Hypothalamus (tissue), 51 donors: Measurements from ENCODE around the gene BANK1.
A peak's percentile ranks its signal among the peaks of the same experiment; 100 is the strongest.

Experiments
- DNase-seq, 51 donors: peaks; one replicate each; lab custom pipeline; 2025; lab: John Stamatoyannopoulos, UW

The BANK1 gene, protein sequence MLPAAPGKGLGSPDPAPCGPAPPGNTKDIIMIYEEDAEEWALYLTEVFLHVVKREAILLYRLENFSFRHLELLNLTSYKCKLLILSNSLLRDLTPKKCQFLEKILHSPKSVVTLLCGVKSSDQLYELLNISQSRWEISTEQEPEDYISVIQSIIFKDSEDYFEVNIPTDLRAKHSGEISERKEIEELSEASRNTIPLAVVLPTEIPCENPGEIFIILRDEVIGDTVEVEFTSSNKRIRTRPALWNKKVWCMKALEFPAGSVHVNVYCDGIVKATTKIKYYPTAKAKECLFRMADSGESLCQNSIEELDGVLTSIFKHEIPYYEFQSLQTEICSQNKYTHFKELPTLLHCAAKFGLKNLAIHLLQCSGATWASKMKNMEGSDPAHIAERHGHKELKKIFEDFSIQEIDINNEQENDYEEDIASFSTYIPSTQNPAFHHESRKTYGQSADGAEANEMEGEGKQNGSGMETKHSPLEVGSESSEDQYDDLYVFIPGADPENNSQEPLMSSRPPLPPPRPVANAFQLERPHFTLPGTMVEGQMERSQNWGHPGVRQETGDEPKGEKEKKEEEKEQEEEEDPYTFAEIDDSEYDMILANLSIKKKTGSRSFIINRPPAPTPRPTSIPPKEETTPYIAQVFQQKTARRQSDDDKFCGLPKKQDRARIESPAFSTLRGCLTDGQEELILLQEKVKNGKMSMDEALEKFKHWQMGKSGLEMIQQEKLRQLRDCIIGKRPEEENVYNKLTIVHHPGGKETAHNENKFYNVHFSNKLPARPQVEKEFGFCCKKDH

DNA sequence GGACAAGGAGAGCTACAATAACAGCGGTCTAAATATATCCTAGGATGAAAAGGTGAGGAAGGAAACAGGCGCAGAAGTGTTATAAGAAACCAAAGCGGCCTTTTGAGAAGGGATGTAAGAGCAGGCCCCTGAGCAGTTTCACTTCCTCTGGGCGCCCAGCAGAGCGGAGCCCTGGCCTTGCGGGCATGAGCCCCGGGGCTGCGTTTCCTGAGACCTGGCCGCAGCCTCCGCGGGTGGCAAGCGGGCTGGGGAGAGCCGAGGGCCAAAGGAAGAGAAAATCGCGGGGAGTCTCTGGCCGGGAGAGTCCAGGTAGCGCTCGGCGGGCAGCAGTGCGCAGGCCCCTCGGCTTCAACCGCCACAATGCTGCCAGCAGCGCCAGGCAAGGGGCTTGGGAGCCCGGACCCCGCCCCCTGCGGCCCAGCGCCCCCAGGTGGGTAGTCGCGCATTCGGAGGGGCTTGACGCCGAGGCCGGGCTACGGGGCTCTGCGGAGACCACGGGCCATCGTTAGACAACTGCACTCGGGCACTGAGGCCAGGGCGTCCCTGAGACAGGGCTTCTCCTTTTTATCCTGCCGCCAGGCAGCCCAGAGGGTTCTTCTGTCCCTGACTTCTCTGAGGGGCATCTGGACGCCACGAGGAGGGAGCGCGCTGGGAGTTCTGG, at the start of gene BANK1:
BANK1 (plus strand) TSS at position 210 of the 661 bp plus-strand sequence; CDS start at position 361, 151 bp downstream.
- peak in 29 of 51 donors; percentile 4 to 48 (median 21) for DNase-seq

DNA sequence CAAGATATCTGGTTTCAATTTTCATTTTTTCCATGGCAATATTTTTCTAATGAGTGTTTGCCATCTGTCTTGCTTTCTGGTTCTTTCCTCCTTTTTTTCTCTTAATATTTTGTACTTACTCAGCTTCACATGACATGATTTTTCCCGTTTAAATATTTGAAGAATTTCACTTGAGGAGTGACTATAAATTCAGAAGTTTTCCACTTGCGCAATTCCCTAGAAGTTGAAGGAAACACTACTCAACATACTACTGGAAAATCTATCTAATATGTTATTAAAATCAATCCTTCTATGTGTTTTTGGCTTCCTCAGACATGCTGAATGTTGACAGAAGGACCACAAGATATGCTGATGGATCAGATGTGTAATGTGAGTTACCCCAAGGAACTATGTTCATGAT, 36.8 kb upstream of the BANK1 start:
- DNase-seq: no peak

DNA sequence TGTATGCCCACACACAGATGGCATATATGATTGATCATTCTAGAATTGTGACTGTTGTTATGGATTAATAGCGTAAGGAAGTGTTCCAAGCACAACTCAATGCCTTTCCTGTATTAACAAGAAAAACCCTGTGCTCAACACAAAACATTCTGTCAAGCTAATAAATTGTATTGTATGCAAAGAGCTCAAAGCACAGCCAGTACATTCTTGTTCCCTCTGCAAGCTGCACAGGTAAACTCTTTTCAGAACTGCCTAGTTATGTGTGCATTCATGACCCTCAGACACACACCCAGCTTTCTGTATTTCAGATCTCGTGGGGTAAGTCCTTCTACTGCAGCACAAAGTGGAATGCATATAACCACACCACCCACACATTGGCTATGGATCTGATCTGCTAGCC, 34.3 kb upstream of the BANK1 start:
- DNase-seq: no peak

DNA sequence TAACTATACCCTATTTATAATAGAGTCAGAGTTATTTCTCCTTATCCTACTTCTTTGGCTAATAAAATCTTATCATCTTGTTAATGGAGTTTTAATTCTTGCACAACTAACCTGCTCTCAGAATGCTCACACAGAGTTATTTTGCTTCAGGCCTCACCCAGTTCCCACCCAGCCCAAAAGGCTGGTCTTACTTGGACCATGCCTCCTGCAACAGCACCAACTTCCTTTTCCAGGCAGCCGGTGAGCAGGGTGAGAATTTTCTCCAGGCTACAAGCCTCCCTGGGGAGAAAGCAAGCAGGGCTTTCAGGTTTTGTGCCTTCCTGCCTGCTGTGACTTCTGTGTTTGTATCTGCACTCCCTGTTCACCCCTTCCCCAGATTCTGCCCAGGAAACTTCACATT, 29.1 kb upstream of the BANK1 start:
- no peak for DNase-seq

DNA sequence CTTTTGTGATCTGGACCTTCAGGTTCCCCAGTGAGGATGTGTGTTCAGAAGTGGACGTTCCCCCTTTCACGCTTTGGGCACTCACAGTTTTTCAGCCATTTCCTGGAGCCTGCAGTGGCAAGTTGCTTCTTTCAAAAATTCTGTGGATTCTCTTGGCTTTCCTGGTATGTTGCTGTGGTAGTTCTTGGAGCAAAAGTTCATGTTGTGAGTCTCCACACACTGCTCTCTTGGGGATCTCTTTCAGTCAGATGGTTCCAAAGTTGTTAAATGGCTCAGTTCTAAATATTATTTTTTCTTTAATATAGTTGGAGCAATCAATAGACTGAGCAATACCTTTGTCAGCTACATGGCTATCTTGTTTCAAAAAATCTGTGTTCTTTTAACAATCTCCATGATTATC, 28.5 kb upstream of the BANK1 start:
- DNase-seq: no peak

DNA sequence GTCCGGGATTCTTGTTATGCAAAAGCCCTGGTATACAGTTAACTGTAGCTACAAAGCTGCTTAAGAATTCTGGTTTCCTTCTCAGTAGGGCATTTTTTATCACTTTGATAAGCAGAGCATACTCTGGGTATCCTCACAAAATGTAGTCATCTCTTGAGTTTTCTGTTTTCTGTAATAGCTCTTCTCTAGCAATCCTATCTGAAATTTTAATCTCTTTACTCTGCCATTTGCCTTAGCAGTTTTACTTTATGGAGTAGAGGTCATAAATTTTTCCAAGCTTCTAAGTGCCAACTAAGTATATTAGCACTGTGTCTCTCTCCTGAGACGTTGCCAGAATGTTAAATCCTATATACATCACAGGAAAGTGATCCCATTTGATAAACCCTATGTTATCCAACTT, 28.0 kb upstream of the BANK1 start:
- no peak for DNase-seq

DNA sequence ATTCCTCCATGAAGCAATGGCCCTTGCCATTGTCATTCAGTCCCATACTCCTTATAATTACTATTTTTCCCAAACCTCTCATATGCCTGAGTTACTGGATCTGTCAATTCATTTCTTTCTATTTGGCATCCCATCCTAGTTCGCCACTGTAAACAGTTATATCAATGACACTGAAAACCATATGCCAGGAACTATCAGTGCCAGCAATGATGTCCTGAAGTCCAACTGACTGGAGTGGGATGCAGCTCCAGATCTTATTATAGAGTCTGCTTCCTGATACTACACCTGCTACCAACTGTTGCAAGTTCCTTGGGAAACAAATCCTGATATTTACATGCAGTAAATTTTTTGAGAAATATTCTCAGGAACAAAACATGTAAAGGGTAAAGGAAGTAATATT, 27.0 kb upstream of the BANK1 start:
- DNase-seq: no peak

DNA sequence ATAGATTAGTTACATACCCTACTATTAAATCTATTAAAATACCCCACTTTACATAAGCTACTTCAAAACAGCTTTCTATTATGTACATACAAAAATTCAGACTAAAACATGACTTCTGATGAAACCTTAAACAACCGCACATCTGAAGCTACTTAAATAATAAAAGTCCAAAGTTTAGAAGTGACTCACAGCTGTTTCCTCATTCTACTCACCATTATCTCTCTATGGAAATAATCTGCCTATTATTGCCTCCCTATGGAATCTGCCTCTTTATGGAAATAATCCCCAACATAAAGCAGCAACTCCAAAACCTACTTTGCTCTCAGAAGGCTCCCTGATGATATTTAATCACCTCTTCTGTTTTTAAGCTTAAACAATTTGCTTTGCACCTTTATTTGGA, 15.7 kb upstream of the BANK1 start:
- no peak for DNase-seq

DNA sequence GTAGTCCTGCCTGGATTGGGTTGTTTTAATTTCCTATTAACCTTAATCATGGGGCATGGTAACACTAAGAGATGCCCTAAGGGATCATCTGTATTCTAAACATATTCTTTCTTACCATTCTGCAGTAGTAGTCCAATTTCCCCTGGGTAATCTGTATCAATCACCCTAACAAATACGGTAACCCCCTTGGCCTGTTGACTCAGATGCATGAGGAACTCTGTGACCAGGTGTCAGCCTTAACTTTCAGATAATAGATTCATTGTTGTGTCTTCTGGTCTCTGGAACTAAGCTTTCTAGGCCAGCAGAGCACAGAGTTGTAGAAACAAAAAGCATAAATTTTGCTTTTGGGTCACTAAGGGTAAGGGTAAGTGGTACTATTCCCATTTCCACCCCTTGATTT, 13.1 kb upstream of the BANK1 start:
- no peak for DNase-seq

DNA sequence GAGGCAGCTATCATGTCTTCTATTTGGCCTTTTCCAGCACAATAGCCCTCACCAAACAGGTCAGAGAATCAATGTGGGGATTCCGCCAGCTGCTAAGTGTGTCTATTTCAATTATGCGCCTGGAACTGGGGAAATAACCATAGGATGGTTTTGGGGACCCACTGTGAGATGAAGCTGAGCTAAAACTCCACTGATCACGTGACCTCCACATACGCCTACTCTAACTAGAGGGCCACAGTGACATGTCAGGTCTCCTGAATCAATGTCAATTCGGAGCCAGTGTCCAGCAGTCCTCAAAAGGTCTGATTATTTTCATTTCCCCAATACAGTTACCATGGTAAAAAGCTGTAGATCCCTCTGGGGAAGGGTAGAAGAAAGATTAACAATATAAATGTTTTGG, 10.2 kb upstream of the BANK1 start:
- DNase-seq: no peak

DNA sequence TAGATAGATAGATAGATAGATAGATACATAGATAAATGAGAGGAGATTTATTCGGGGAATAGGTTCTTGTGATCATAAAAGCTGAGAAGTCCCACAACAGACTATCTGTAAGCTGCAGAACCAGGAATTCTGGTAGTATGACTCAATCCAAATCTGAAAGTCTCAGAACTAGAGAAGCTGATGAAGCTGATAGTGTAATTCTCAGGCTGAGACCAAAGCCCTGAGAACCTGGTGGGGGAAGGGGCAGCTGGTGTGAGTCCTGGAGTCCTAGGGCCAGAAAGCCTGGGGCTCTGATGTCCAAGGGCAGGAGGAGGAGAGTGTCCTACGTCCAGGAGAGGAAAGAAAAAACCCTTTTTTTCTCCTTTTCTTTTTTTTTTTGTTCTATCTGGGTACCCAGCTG, 8.0 kb upstream of the BANK1 start:
- DNase-seq: no peak

DNA sequence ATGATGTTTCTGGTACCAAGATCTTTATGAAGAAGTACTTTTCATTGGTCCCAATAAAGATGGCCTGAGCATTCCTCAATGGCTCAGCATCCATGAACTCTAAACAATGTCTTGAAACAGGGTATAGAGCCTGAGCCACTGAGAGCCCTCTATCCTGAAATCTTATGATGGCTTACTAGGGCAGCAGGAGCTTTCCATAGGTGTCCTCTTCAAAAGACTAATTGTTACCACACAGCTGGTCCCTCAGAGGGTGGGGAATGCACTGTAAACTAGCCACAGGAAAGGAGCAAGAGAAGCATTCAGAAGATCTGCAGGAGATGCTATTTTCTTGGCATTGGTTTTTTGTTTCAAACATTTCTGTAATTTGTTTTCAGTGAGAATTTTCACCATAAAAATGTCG, 5.6 kb upstream of the BANK1 start:
- no peak for DNase-seq

DNA sequence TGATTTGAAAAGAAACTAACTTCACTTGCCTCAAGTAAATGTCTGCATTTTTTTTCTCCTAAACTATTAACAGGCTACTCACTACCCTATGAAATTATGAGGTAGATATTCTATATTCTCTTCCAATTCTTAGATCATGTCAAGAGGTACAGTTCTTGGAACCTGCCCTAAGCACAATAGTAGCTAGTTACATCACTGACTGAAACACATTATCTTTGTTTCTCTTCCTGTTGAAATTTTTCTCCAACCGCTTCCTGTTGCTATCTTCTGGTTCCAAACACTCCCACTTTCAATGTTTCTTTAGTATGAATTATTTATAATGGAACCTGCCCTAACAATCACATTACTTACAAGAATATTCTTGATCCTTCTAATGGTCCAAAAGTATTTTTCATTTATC, 5.0 kb upstream of the BANK1 start:
- no peak for DNase-seq

DNA sequence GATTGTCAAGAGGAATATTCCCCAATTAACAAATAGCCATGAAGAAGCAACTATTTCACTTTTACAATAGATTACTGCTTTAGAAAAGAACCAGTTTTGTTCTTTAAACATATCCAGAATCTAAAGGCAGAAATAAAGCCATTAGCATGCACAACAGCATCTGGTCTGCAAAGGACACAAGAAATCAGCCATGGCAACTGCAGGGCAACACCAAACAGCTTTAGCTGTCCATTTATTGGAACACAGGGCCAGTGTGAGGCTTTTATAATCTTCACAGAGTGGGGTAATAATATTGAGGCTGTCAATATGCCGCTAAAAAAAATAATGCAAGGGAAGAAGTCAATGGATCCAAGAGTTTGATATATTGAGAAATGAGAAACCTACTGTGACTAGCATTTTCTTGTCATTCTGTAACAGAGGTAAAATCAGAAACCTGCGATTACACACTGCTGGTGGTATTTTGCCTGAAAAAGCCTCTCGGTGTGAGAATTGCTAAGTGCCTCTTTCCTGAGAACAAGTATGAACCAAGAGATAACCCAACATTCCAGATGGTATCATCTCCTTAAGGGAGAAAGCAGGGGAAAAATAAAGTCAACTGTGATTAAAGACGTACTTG, 2.7 kb upstream of the BANK1 start:
- peak in 4 of 51 donors; percentile 1 to 3 (median 1) for DNase-seq

DNA sequence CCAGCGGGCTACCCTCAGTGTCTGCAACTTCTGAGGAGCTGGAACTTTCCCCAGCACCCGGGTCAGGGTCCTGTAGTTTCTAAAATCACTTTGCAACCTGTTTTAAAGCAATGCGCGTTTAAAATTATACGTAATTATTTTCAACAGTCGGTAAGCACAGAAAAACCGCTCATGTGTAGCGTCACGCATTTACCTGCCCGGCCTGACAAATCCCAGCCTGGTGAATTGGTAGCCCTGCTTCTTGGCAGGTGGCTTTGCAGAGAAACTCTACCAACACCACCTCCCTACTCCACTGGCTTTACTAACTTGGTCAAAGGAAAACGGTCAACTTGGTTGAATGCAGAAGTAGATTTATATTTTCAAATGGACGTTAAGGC, 640 bp downstream of the BANK1 start:
- no peak for DNase-seq

DNA sequence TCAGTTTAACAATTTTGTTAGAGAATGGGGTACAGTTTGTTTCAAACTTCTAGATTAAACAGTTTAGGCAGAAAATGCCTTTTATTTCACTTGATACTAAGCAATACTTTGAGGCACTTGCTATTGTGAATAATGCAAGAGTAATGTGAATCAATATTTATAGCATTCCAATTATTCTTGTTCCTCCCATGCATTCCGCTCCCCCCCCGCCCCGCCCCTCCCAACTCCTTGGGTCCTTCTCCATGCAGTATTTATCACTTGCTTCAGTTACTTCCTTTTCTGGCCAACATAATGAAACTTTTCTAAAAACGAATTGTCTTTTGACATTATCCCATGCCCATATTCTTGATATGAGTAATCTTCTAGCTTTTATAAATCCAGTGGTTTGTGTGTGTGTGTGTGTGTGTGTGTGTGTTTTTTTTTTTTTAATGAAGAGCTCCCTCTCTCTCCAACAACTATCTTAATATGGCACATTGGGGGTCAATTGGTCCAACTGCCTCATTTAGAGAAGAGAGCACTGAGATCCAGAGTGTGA, 1.6 kb downstream of the BANK1 start:
- no peak for DNase-seq

DNA sequence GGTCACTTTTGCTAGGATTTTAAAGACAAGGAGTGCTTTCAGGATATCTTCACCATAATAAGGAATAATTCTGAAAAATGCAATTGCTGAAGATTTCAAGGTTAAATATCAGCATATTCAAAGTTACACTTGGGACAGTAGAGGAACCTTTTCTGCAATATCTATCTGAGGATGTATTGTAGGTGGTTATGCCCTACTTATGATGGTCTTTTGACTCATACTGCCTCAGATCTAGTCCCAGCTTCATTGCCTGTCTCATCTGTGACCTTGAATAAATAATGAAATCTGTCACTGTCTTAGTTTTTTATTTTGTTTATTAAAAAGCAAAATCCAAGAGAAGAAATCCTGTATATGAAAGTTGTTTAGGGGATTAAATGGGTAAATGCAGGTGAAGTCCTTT, 2.9 kb downstream of the BANK1 start:
- no peak for DNase-seq

DNA sequence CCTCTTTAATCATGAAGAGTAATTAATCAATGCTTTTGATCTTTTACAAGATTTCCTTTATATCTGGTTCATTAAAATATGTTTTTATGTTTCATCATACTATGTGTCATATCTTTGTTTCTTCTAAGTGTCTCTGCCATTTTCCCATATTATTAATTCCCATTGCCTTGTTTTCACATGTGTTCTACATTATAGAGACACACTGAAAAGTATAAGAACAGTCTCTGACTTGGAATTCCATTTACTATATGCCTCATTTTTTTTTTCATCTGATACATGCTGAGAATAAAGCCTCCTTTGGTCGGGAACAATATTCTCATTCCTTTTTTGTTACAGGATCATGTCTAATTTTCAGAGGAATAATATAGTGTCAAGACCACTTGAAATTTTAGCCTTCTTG, 4.3 kb downstream of the BANK1 start:
- no peak for DNase-seq

DNA sequence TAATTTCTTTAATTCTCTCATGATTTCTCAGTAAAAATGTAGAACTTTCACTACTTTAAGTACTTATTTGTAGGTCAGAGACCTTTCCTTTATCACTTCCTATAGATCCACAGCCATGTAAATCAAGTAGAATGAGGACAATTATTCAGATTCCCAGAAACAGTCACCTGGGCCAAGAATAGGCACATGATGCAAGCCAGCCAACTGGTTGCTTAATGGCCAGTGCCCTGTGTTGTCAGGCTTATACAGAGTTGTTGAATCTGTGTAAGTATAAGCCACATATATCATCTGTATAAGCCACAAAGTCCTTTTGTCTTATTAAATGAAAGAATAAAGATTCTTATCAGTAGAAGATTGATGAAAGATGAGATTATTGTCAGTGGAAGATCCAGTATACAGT, 5.2 kb downstream of the BANK1 start:
- DNase-seq: no peak

DNA sequence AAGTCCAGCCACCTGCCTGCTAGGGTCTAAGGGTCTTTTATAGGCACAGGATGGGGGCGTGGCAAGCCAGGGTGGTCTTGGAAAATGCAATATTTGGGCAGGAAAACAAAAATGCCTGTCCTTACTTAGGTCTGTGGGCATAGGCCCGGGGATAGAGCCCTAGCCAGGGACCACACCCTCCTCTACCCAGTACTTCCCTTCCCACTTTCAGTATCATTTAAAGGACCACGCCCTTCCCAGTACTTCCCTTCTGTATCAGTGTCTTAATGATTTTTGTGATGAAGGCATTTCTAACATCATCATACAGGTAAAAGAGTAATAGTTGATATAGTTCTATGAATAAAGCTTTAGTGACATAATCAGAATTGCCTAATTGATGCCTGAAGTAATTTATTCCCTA, 11.4 kb downstream of the BANK1 start:
- DNase-seq: no peak

DNA sequence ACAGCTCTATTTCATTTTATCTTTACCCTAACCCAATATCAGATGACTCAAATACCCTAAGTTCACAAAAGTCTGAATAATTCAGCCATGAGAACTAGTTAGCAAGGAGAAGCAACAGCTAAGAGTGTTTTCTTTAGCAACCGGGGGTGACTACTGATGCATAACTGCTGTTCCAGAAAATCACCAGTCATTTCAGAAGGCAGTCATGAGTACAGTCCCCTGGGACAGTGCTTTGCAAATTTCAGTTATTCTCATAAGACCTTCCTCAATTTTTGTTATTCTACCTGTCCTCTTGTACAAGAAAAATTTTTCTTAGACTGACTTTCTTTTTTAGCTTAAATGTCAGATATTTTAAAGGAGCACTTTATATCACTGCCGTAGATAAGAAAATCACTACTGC, 16.4 kb downstream of the BANK1 start:
- DNase-seq: no peak
